Measurements from ENCODE around the gene SMYD1. TPM values are rescaled to one million over a fixed set of nuclear protein-coding genes. Genes with fewer than 3 reads are reported as not detected.

SMYD1 gene
- total RNA-seq, 1 donor from 2014 or later: not detected

DNA sequence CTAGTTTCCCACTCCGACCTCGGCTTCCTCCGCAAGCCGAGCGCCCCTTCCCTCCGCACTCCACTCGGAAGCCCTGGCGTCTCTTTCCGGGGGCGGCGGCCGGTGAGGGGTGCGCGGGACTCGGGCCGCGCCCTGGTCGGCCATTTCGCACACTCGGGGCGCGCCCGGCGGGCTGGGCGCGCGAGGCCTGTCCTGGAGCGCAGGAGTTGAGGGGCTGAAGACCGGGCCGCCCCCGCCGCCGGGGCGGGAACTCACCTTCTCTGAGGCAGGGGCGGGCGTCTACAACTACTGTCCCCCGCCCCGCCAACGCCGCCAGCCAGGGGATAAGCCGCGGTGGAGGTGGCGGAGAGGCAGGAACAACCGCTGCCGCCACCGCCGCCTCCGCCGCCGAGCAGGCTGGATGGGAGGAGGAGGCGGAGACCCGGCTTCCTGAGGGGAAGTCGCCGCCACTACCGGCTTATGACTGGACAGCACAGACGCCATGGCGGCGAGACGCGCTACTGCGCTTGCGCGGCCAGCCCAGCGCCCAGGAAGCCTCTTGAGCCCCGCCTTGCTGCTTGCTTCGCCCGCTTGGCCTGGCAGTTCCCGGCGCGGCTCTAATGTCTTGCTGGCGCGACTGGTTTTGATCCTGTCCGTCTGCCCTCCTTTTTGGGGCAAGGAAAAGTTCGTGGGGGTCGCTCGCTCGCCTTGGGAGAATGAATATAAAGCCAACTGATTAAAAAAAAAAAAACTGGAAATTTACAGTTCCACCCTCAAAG lies 12.1 kb upstream of the SMYD1 start, which contains the start of gene KRCC1:
Gene KRCC1 (minus strand): TSS at position 413 of the 758 bp plus-strand sequence. CDS start 27,220 bp downstream, outside the sequence.
- DNase-seq (ENCODE audit: low spot score): peak; percentile 96

DNA sequence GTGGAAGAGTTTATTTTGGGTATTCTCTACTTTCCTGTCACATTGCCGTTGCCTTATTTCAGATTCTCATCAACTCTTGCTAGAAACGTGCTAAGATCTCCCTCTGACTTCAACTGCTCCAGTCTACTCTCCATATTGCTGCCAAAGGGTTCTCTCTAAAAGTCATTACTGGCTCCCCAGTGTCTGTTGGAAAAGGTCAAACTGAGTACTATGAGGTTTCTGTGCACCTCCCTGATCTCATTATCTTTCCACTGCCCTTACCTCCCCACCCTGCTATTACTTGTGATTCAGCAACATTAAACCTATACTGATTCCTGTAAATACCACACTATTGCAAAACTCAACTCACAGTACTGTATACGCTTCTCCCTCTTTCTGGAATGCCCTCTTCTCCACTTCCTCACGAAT lies 10.2 kb upstream of the SMYD1 start:
- no peak for DNase-seq (ENCODE audit: low spot score)

DNA sequence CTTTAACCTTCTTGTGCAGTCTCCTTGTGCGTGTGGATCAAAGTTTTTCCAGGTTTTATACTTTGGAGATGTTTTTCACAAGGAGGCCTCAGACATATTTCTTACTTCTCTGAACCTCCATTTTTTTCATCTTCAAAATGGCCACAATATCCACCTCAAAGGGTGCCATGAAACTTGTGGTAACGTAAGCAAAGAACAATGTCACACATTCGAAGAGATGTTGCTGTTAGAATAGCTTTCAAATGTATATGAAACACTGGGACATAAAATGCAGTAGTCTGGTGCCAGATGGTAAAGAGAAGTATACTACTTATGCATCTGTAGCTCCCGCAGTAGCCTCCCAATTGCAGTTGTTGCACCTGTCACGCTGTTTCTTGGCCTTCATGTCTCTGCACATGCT lies 9.4 kb upstream of the SMYD1 start:
- DNase-seq (ENCODE audit: low spot score): no peak

DNA sequence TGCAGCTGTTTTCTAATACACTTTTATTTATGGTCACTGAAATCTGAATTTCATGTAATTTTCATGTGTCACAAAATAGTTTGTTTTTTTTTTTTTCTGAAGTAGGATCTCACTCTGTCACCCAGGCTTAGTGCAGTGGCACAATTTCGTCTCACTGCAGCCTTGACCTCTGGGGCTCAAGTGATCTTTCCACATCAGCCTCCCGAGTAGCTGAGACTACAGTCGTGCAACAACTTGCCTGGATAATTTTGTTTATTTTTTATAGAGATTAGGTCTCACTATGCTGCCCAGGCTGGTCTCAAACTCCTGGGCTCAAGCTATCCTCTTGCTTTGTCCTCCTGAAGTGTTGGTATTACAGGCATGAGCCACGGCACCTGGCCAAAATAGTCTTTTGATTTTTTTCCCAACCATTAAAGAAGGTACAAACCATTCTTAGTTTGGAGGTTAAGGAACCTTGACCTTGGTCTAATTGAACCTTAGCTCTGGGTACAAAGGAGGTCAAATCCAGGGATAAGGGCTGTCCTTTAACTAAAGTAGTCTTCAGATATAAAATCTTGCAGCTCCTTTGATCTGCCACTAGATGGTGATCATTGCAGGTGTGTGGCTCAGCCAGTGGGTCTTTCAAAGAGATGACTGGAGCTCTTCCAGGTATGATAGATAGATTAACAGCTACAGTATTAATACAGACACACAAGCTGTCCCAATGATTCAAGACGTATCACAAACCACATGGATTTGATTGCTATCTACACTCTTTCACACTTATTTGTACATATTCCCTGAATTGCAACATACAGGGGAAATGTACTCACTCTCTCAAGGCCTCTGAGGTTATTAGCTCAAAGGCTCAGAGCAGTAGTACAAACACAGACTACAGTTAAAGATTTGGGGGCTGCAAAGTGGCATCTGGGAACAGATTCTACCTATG lies 7.4 kb upstream of the SMYD1 start:
- DNase-seq (ENCODE audit: low spot score): no peak

DNA sequence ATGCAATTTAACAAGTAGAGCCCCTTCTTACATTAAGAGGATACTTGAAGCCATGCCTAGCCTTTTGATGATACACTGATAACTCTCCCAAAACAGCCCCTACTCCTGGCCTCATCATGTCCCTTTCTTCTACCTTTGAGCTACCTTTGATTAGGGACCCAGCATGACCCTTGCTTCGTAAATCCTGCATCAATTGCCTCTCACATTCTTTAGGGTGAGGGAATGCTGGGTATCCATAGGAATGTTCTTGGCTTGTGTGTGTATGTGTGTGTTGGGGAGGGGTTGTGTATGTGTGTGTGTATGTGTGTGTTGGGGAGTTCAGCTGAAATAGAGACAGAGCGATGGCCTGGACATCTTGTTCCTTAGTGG lies 6.7 kb upstream of the SMYD1 start:
- no peak for DNase-seq (ENCODE audit: low spot score)

DNA sequence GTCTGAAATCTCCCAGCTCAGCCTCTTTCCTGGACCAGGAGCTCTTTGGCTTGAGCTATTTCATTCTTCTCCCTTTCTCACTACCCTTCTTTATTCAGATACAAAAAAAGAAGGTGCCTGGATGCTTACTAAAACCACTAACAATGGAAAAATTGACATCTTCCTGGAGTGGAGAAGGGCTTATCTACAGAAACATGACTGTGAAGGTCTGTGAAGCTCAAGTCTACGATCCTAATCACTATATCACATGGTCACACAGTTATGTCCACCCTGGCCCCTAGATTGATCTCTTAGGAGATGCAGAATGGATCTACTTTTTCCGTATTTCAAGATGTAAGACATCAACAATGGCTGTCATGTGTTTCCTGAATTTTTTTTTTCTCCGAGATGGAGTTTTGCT lies 6.3 kb upstream of the SMYD1 start:
- DNase-seq (ENCODE audit: low spot score): no peak

DNA sequence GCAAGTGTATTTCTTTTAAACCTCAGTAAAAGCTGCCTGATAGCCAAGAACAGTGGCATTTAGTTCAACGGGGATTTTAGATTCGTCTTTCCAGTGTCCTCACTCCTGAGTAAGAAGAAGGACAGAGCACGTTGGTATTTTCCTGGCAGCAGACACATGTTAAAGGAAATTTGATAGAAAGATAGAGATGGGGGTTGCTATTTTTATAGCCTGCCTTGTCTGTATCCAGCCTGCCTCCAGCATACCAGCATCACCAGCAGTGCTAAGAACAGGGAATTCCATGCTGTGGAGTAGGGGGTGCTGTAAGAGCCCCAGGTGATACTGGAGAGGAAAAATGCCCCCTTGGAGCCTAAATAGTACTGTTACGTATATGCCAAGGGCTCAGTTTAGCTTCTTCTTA lies 1.1 kb upstream of the SMYD1 start:
- no peak for DNase-seq (ENCODE audit: low spot score)

DNA sequence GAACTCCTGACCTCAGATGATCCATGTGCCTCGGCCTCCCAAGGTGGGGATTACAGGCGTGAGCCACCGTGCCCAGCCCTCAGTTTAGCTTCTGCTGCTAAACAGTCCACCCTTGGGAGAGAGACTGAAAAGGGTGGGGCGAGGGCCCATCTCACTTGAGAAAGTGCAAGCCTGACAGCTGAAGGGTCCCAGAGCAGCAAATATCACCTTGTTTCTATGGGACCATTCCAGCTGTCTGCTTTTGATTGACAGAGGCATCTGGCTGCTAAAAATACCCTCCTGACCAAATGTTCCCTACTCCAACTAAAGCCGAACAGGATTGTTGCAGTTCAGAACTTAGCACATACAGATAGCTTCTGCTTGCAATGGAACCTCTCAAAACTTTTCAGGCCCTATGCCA lies 436 bp upstream of the SMYD1 start:
- DNase-seq (ENCODE audit: low spot score): no peak

DNA sequence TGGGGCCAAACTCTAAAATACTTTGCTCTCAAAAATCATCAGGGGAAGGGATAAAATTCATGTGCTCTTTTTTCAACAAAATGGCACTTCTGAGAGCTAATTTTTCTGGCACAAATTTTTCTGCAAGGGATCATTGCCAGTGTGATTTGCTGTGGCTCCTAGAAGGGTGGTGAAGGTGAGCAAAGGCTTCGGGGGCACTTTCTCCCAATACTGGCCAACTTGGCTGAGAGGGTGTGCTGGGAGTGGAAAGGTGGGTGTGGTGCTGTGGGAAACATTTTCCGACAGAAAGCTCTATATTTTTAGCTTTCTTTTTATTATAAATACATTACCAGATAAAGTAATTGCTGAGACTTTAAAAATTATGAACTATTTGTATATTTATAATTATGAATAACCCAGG lies 419 bp downstream of the SMYD1 start:
- DNase-seq (ENCODE audit: low spot score): no peak

DNA sequence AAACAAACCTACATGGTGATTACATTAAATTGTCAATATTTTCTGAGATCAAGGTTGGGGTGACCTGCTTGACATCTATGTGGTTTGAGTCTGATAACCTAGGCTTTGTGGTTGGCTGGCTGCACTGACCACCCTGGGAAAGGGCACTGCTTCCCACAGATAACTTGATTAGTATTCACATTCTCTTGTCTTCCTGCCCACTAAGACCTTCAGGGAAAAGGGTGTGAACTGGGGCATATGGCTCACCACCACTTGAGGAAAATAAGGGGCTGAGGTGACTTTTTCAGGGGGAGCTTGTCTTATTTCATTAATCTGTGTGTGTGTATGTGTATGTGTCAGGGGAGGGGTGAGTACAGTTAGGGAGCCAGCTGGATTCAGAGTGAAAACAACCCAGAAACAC lies 1.5 kb downstream of the SMYD1 start:
- no peak for DNase-seq (ENCODE audit: low spot score)

DNA sequence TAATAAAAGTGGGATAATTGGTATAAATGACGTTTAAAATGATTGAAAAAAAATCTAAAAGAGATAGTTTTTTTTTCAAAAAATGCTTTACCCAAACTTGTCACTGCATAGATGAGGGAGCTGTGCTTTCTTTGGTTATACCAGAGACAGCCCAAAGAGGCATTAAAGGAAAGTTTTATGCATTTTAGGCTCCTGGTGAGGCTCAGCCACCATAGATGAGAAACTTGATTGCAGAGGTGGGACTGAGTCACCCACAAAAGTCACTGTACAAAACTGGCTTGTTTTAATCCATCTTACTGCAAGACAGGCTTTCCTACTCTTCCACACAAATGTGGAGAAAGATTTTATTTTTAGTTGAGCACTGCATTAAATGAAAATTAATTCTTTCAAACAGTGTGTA lies 2.4 kb downstream of the SMYD1 start:
- DNase-seq (ENCODE audit: low spot score): no peak

DNA sequence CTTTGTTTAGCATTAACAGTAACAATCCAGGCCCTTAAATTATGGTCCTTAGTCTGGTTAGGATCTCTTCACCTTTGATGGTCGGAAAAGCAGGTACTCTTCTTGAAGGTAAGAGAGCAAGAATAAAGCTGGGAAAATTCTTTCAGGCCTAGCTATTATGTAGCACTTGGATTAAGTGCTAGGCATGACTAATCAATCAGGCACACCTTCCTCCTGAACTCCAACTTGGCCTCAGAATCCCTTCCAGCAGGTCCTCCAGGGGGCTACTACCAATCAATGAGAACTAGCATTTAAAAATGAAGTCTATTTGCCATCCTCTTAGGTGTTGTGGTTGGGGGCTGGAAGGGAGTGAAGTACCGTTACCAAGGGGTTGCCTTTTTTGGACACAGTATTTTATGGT lies 3.7 kb downstream of the SMYD1 start:
- no peak for DNase-seq (ENCODE audit: low spot score)

DNA sequence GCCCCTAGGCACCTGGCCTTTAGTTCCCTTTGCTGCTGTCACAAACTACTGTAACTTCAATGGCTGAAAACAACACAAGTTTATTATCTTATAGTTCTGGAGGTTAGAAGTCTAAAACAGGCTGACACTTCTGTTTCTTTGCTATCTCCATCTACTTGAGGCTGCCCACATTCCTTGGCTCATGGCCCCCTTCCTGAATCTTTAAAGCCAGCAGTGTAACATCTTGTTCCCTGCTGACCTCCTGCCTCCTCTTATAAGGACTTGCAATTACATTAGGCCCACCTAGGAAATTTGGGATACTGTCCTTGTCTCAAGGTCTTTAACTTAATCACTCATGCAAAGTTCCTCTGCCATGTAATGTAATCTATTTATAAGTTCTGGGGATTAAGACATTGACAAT lies 6.5 kb downstream of the SMYD1 start:
- no peak for DNase-seq (ENCODE audit: low spot score)

DNA sequence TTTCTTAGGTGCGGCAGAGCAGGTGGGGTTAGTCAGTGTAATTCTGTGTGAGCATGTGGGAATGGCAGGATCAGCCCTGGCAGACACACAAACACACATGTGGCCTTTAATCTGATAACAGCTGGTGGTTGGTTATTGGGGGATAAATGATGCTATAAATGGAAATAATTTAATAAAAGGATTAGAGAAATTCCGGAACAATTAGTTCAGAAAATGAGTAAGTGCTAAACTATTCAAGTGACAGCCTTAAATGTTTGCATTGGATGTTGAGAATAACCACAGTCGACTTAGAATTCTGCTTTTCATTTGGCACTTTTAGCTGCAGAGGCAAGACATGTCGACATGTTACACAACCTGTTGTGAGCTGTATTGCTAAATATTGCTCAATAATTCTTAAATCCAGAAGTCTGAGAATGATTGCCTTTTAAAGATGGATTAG lies 7.2 kb downstream of the SMYD1 start:
- no peak for DNase-seq (ENCODE audit: low spot score)

DNA sequence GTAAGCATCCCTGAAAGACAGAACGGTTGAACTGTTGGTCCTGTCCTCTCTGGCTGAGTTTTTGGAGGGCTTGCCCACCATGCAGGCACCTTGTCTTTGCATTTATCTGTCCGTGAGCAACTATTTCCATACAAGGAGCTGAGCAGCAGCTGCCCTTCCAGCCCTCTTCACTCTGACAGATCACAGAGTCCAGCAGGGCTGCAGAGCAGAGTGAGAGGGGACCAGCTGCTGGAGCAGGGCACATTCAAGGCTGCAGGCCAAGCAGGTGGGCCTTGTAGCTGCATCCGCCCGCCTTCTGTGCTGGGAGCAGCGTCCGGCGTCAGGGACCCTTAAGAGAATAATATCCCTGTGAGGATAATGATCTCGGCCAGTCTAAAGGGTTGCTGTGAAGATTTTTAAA lies 9.5 kb downstream of the SMYD1 start:
- no peak for DNase-seq (ENCODE audit: low spot score)

DNA sequence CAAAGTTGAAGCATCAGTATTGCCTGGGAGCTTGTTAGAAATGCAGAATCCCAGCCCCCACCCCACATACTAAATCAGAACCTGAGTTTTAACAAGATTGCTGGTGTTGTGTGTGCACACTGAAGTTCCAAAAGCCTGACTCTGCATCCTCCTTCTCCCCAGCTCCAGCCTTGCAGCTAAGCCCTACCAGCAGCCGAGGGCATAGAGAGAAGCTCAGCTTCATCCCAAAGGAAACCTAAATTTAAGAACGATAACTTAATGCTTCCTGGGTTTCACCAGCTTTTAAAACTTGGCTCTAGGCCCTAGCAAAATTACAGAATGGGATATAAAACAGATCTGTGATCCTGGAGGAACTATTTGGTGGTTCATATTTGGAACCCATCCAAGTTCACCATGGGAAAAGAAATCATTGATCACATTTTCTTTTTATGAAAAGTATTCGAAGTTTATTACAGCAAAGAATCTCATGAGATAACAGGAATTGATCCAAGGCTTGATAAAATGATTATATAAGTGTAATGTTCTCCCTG lies 11.1 kb downstream of the SMYD1 start:
- no peak for DNase-seq (ENCODE audit: low spot score)

DNA sequence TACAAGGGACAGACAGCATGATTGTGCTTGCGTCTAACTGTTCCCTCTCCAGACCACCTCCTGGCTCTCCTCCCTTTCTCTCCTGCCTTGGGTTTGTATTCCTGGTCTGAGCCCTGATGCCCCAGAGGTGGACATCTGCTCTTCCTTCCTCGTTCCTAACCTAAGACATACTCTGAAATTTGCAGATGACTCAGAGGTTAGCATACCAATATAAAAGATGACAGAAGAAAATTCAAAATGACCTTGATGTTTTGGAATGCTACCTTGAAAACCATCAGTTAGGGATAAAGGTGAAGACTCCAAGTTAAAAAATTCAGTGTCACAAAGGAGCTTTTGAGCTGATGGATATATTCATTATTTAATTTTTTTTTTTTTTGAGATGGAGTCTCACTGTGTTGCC lies 12.9 kb downstream of the SMYD1 start:
- no peak for DNase-seq (ENCODE audit: low spot score)

DNA sequence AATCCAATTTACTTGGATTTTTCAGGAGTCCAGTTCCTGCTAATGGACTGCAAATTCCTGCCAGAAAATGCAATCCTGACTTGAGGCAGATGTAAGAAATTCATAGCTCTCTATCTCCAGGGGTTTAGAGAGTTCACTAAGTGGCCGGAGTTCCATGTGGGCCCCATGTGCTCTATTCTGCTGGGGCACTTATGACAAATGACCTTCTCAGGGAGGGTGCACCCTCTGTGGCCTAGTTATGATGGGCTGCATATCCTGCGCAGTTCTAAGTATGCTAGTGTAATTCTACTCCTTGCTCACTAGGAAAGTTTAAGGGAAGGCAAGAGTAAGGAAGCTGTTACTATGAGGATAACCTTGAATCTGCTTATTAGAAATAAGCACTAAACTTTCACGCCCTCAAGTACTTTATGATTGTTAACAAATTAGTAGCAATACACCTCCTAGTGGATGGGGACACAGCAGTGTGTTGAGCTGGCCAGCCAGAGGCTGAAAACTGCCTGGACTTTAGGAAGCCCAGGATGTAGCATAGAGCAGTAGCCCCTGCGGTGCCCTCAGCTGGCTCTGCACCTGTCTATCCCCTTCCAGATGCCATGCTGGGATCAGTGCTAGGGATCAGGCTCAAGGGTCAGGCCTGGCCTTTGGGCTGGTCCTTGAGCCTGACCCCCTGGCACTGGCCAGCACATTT lies 14.4 kb downstream of the SMYD1 start:
- no peak for DNase-seq (ENCODE audit: low spot score)

DNA sequence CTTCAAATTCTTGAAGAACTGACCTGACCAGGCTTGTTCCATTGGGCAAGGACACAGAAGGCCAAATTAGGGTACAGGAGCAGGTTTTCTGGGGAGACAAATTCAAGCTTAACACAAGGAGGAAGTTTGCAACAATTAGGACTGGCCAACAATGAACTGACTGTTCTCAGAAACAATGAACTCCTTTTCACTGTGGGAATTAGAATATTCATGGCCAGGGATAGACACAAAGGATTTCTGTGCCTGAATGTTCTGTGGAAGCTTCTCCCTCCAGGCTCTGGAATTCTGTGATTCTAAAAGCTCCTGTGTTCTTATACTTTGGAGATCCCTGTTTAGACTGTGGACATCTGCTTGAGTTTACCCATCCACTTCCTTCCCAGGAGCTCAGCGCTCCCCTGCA lies 15.2 kb downstream of the SMYD1 start:
- DNase-seq (ENCODE audit: low spot score): no peak

DNA sequence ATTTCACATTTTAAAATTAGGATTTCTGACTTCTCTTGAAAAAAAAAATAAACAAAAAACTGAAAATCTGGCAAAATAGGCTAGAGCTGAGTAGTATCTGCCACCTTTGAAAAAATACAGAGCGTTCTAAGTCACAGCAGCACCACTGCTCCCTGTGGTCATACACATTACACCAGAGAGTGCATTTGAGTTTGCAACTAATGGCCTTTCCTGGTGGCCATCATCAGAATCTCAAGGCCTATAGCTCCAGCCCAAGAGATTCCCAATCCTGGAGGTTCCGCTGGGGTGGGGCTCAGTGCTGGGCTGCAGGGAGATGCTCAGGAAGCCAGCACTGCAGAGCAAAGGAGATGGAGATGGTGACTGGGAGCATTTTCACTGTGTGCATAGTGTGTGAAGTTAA lies 17.5 kb downstream of the SMYD1 start:
- DNase-seq (ENCODE audit: low spot score): no peak

DNA sequence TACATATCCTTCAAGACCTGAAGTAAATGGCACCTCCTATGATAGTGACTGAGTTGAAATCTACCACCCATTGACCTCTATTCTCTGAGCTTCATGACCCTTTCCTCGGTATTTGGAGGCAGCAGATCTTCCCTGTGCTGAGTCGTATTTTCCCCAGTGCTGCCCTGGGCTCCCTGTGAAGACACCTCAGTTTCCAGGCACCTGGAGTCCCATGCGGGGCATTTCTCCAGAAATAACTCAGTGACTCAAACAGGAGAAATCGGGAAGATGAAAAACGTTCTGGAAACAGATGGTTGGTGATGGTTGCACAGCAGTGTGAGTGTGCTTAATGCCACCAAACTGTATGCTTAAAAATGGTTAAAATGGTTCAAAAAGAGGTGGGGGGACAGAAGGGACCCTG lies 18.0 kb downstream of the SMYD1 start:
- DNase-seq (ENCODE audit: low spot score): no peak

DNA sequence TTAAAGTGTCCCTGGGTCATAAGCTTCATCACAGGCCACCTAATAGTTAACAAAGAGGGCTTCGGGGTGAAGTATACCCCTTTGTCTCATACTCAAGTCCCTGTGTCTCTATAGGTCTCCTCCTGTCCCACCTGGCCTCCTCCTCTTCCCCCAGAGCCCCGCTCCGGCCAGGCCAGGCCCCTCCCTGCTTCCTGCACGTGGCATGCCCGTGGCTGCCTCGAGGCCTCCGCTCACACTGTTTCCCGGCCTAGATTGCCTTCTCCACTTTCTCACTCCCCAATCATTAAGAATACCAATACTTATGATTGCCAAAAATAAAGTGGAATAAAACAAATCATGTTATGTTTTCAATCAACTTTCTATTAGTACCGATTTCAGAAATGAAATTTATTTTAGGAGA lies 18.8 kb downstream of the SMYD1 start:
- no peak for DNase-seq (ENCODE audit: low spot score)

Measured in ureter (tissue), 1 donor.